ENCODE measurements around the gene CTNNA3. TPM values are rescaled to one million over a fixed set of nuclear protein-coding genes. Genes with fewer than 3 reads are reported as not detected.

The CTNNA3 gene
- total RNA-seq, 6 donors from 2014 or later = 0.20 to 2.0 TPM; not detected in 4

GRCh38 chr10:66625709-66626590 is 1070.0 kb downstream of the CTNNA3 start:
- ATAC-seq (ENCODE audit: low FRiP score in 2 of 2) = no peak
- H3K4me3 ChIP-seq = no peak overlapping the region
- 57% methylated on average over 4 of the region's 4 CpGs for WGBS, 2 donors

DNA sequence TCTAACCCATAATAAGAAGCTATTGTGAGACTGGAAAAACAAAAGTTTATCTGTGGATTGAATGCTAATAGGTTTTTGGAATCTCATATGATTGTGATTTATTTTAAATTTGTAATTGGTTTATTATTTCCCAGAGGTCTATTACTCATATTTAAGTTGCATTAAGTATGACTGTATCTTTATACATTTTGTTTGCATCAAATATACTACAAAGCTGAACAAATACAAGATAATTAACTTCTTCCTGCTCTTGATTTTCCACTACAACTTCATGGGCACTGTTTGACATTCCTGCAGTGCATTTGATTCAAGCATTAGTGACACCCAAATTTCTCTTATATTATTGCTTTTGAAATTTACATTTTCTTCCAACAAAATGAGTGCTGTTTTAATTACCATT is 1073.9 kb downstream of the CTNNA3 start:
- no peak overlapping the region for H3K4me3 ChIP-seq
- DNase-seq = no peak
- no peaks in the 10 kb centered on the region for H3K27me3 ChIP-seq
- no peaks in the 10 kb centered on the region for H3K4me1 ChIP-seq
- TF ChIP-seq POLR2AphosphoS5 (IDR thresholded peaks at IDR 0.05) (no peak), EP300 (IDR thresholded peaks at IDR 0.05) (no peak), POLR2A (IDR thresholded peaks at IDR 0.05) (no peak), CTCF (IDR thresholded peaks at IDR 0.05) (no peak)
- H3K36me3 ChIP-seq = no peaks in the 10 kb centered on the region
- H3K27ac ChIP-seq = no peak overlapping the region
- ATAC-seq (ENCODE audit: low FRiP score in 2 of 2) = no peak
- H3K9me3 ChIP-seq = no peaks in the 10 kb centered on the region

More at GRCh38 chr10:66625709-66626590, 1070.0 kb downstream of the CTNNA3 start:
- Histone ChIP-seq H3K27me3 (no peaks in the 10 kb centered on the region), H3K36me3 (no peaks in the 10 kb centered on the region), H3K27ac (no peak overlapping the region), H3K9me3 (no peaks in the 10 kb centered on the region), H3K4me1 (no peaks in the 10 kb centered on the region)
- TF ChIP-seq POLR2A (IDR thresholded peaks at IDR 0.05) (no peak), EP300 (IDR thresholded peaks at IDR 0.05) (no peak), POLR2AphosphoS5 (IDR thresholded peaks at IDR 0.05) (no peak), CTCF (IDR thresholded peaks at IDR 0.05) (no peak)
- no peak for DNase-seq

DNA sequence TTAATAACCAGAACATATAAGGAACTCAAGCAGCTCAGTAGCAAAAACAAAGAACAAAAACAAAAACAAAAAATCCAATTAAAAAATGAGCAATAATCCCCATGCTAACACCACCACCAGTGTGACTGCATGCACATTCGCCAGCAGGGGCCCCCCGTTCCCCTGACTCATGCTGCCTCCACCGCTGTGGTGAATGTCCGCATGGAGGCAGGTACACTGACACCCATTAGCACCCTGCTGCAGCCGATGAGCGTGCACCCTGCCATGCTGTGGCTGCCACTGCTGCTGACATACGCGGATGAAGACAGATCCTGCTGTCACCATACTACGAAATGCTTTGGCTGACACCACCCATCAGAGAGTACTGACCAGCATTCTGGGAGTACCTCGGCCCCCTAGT is 1091.8 kb downstream of the CTNNA3 start:
- DNase-seq = peak in 1 of 2 donors; percentile 31
- H3K27me3 ChIP-seq = no peaks in the 10 kb centered on the region
- TF ChIP-seq EP300 (IDR thresholded peaks at IDR 0.05) (no peak), CTCF (IDR thresholded peaks at IDR 0.05) (no peak), POLR2A (IDR thresholded peaks at IDR 0.05) (no peak), POLR2AphosphoS5 (IDR thresholded peaks at IDR 0.05) (no peak)

DNA sequence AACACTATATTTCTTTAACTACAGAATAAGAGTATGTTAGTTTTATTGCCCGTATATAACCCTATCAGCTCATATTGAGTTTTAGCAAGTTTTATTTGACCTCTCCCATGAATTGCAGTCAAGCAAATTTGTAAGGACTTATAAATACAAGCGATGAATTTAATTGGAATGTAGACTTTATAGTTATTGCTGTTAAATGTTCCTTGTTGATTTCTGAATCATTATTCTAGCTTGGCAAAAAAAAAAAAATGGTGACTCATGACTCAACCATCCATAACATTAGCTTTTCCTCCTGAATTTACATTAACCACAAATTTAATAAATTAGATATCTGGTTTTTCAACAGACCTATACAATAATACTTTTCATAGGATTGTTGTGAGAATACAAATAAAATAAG is 1104.1 kb downstream of the CTNNA3 start:
- Histone ChIP-seq H3K27ac (no peak overlapping the region), H3K4me1 (no peaks in the 10 kb centered on the region), H3K4me3 (no peak overlapping the region), H3K9me3 (no peaks in the 10 kb centered on the region), H3K36me3 (no peaks in the 10 kb centered on the region), H3K27me3 (no peaks in the 10 kb centered on the region)
- no peak for DNase-seq
- TF ChIP-seq POLR2A (IDR thresholded peaks at IDR 0.05) (no peak), EP300 (IDR thresholded peaks at IDR 0.05) (no peak), POLR2AphosphoS5 (IDR thresholded peaks at IDR 0.05) (no peak), CTCF (IDR thresholded peaks at IDR 0.05) (no peak)
- ATAC-seq (ENCODE audit: low FRiP score in 2 of 2) = no peak
- WGBS, 2 donors = 89 to 91% methylated on average over 2 of the region's 2 CpGs

More for the DNA sequence above, 1091.8 kb downstream of the CTNNA3 start:
- H3K9me3 ChIP-seq = peaks cover 0 to 8% (median 2%) of the 10 kb centered on the region in 4 donors
- 88% methylated on average over 10 of the region's 10 CpGs for WGBS, 2 donors
- no peak overlapping the region for H3K4me3 ChIP-seq
- no peaks in the 10 kb centered on the region for H3K36me3 ChIP-seq
- ATAC-seq (ENCODE audit: low FRiP score in 2 of 2) = no peak
- H3K27ac ChIP-seq = no peak overlapping the region
- H3K4me1 ChIP-seq = no peaks in the 10 kb centered on the region

- Histone ChIP-seq H3K27me3 (no peaks in the 10 kb centered on the region), H3K36me3 (no peaks in the 10 kb centered on the region), H3K9me3 (no peaks in the 10 kb centered on the region), H3K4me1 (no peaks in the 10 kb centered on the region), H3K27ac (no peak overlapping the region), H3K4me3 (no peak overlapping the region)
- peak in 1 of 2 donors; percentile 15 for ATAC-seq (ENCODE audit: low FRiP score in 2 of 2)
- DNase-seq = no peak
- WGBS, 2 donors = 67 to 90% methylated on average over 4 to 5 of the region's 5 CpGs
- TF ChIP-seq CTCF (IDR thresholded peaks at IDR 0.05) (no peak), POLR2AphosphoS5 (IDR thresholded peaks at IDR 0.05) (no peak), EP300 (IDR thresholded peaks at IDR 0.05) (no peak), POLR2A (IDR thresholded peaks at IDR 0.05) (no peak)
Observed at GRCh38 chr10:66587680-66588050, 1108.3 kb downstream of the CTNNA3 start.

All from upper lobe of left lung (tissue), 6 donors.